IMR-90 (cell line): ENCODE data around the gene ANTXR1.

ENCODE experiments used
- CTCF ChIP-seq: conservative IDR thresholded peaks from 2 replicates; pipeline ENCODE4 v1.5.1; 2012; ENCODE audit warnings: mild to moderate bottlenecking, low read depth, low read length, improper control_type of control experiment
- MXI1 ChIP-seq: IDR thresholded peaks from 2 replicates; pipeline ENCODE4 v1.6.1; 2012; ENCODE audit warnings: low read depth, mild to moderate bottlenecking, low read length, moderate library complexity, borderline replicate concordance
- NFE2L2 ChIP-seq: fragments of 150-350 bp; IDR thresholded peaks from 2 replicates; pipeline ENCODE4 v1.6.1; 2016; ENCODE audit warnings: low read depth, mild to moderate bottlenecking, low read length
- POLR2A ChIP-seq: IDR thresholded peaks from 2 replicates; pipeline ENCODE4 v1.6.1; 2012; ENCODE audit warnings: mild to moderate bottlenecking, low read depth, low read length
- RAD21 ChIP-seq: IDR thresholded peaks from 2 replicates; pipeline ENCODE4 v1.6.1; 2012; ENCODE audit warnings: low read length, improper control_type of control experiment
- SMC3 ChIP-seq: fragments of 150-350 bp; IDR thresholded peaks from 2 replicates; pipeline ENCODE4 v1.6.1; 2016; ENCODE audit warnings: low read depth, mild to moderate bottlenecking, antibody characterized with exemption, low read length, moderate library complexity

GRCh38 chr2:69119104-69119894, 106.3 kb downstream of the ANTXR1 start:
- TF ChIP-seq CTCF (no peak), MXI1 (no peak), RAD21 (no peak), SMC3 (no peak), POLR2A (no peak), NFE2L2 (no peak)
